Natural killer cell treated with Interleukin-12 subunit alpha and Interleukin-12 subunit beta and Interleukin-15 and Interleukin-18, amount 100 ng/mL, for 72 hours (primary cell): ENCODE results near the gene IL11RA. TPM values are rescaled to one million over a fixed set of nuclear protein-coding genes. Genes with fewer than 3 reads are reported as not detected.

Source experiments
- ATAC-seq, 2 donors: fragments of 150-1000 bp; cut with Tn5 transposase in 1 of 2; sonication (Bioruptor Pico), chemical (Tn5 transposase) in 1 of 2; 2 replicates each; pipeline ENCODE4 v1.10.0; 2021
- DNase-seq: peaks from one replicate; pipeline ENCODE4 v3.0.0; 2022; ENCODE audit warnings: low spot score
- H3K27ac Mint-ChIP-seq, 2 donors: 1 replicate in 1 of 2; 2 replicates in 1 of 2; pipeline ENCODE4 v1.8.0; 2022; ENCODE audit warnings: mixed read lengths in 2 of 2, mild to moderate bottlenecking in 1 of 2, moderate library complexity in 1 of 2
- H3K27me3 Mint-ChIP-seq, 2 donors: 1 replicate in 1 of 2; 2 replicates in 1 of 2; pipeline ENCODE4 v1.8.0; 2022; ENCODE audit warnings: mixed read lengths in 2 of 2
- H3K36me3 Mint-ChIP-seq: one replicate; pipeline ENCODE4 v1.8.0; 2022; ENCODE audit warnings: mixed read lengths
- H3K4me1 Mint-ChIP-seq, 2 donors: 1 replicate in 1 of 2; 2 replicates in 1 of 2; pipeline ENCODE4 v1.8.0; 2022; ENCODE audit warnings: low read depth in 2 of 2, mixed read lengths in 2 of 2, mild to moderate bottlenecking in 1 of 2
- H3K4me3 Mint-ChIP-seq: one replicate; pipeline ENCODE4 v1.8.0; 2022; ENCODE audit warnings: mixed read lengths
- H3K9me3 Mint-ChIP-seq: 2 replicates; pipeline ENCODE4 v1.8.0; 2022; ENCODE audit warnings: mixed read lengths
- total RNA-seq, 2 donors: library from RNA; stranded (reverse); gene quantifications; one replicate each; pipeline ENCODE4 v1.2.3, GENCODE V29; 2022

The IL11RA gene
- total RNA-seq, 2 donors from 2014 or later = 6.8 to 16.8 TPM

DNA sequence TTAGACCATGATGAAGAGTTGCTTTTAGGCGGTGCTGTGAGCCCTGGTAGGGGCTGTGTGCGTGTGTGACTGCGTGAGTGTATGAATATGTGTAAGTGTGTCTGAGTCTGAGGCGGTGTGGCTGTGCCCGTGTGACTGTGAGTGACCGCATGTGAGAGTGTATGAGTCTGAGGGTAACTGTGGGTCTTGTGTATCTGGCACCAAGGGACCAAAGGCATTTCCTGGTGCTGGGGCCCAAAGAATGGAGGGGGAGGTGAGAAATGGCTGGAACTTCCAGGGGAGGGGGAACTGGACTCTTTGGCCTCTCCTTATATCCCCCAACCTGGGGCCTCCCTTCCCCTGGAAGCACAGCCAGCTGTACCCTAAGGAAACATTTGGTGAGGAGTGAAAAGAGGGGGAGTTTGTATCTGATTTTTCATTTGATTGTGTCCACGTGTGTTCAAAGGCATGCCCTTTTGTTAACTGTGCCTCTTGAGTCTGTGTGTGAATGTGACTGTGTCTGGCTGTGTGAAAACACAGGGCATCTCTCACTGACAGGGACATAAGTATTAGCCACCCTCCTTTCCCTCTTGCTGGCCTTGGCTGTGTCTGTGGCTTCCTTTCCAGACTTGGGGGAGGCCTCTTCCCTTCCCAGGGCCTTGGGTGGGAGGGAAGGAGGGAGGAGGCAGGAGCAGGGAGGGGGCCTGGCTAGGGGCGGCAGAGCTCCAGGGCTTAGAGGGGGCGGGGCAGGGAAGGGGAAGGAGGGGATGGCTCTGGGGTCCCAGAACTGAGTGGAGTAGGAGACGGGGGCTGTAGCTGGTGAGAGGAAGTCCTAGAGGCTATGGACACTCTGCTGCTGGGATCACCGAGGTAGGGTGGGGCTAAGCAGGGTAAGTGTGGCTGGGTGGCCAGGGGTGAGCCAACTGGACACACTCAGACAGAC is 1.4 kb downstream of the IL11RA start:
- no peak overlapping the region for H3K4me3 Mint-ChIP-seq
- H3K27me3 Mint-ChIP-seq = no peaks in the 10 kb centered on the region
- peak overlapping the region in 1 of 2 donors; percentile 49 for H3K27ac Mint-ChIP-seq
- peaks cover 4% of the 10 kb centered on the region for H3K36me3 Mint-ChIP-seq
- H3K4me1 Mint-ChIP-seq = peaks cover 18 to 20% of the 10 kb centered on the region in 2 donors
- H3K9me3 Mint-ChIP-seq = no peaks in the 10 kb centered on the region
- DNase-seq = no peak
- ATAC-seq = peak in 1 of 2 donors; percentile 25

DNA sequence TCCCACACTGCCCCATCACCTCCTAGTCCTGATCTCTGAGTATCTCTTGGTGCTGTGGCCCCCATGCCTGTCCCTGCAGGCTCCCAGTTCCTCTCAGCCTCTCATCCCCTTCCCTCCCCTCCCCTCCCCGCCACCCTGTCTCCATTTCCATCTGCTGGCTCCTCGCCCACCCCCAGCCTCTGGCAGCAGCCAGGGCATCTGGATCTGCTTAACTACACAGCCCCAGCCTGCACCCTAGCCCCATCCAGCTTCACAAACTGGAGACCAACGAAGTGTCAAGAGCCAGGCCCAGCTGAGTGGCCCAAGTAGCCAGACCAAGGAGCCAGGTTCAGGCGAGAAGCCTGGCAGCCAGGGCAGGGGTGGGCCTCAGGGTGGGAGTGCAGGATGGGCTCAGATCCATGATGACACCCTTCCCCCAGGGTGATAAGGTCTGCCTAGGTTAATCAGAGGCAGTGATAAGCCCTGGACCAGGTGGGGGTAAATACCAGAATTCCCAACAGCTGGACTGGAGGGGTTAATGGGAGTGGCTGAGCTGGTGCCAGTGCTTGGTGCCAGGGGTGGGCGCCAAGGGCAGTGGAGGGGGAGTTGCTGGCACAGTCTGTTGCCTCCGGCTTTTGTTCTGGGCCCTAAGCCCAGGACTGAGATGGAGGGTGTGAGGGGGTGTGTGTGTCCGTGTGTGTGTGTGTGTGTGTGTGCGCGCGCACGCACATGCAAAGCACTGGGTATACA is 2.5 kb downstream of the IL11RA start:
- Mint-ChIP-seq H3K9me3 (no peaks in the 10 kb centered on the region), H3K27ac (peak overlapping the region in 1 of 2 donors; percentile 15), H3K27me3 (no peaks in the 10 kb centered on the region), H3K36me3 (no peaks in the 10 kb centered on the region), H3K4me1 (peaks cover 15% of the 10 kb centered on the region in 2 donors), H3K4me3 (no peak overlapping the region)
- ATAC-seq = no peak
- no peak for DNase-seq

DNA sequence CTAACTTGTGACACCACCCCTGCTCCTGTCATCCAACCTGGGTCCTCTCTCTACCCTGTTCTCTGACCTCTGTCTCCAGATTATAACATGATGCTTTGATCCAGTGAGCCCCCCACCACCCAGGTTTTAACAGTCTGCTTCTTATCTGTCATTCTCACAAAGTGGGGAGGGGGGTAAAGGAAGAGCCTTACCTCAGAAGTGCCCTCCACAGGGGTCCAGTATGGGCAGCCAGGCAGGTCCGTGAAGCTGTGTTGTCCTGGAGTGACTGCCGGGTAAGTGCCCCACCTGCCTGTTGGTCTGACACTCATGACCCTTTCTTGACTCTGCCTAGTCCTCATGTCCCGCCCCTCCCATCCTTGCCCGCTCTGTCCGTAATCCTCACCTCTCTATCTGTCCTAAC is 3.4 kb downstream of the IL11RA start:
- Mint-ChIP-seq H3K4me1 (peaks cover 15% of the 10 kb centered on the region in 2 donors), H3K27ac (no peak overlapping the region), H3K36me3 (no peaks in the 10 kb centered on the region), H3K4me3 (no peak overlapping the region), H3K9me3 (no peaks in the 10 kb centered on the region), H3K27me3 (no peaks in the 10 kb centered on the region)
- ATAC-seq = no peak
- DNase-seq = no peak

DNA sequence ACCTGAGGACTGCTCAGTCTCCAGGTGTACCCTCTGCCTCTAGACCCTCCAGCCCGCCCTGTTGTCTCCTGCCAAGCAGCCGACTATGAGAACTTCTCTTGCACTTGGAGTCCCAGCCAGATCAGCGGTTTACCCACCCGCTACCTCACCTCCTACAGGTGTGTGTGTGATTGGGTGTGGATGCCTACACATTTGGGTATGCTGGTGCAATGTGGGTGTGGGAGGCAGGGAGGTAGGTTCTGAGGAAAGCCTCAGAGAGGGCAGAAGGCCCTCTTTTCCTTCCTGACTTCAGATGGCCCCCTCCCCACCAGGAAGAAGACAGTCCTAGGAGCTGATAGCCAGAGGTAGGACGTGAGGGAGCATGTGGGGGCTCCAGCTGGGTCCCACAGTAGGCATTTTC is 5.0 kb downstream of the IL11RA start:
- DNase-seq (no peak), ATAC-seq (no peak)
- H3K4me3 Mint-ChIP-seq = no peak overlapping the region
- no peaks in the 10 kb centered on the region for H3K36me3 Mint-ChIP-seq
- no peak overlapping the region for H3K27ac Mint-ChIP-seq
- no peaks in the 10 kb centered on the region for H3K9me3 Mint-ChIP-seq
- peaks cover 15% of the 10 kb centered on the region in 2 donors for H3K4me1 Mint-ChIP-seq
- no peaks in the 10 kb centered on the region for H3K27me3 Mint-ChIP-seq

DNA sequence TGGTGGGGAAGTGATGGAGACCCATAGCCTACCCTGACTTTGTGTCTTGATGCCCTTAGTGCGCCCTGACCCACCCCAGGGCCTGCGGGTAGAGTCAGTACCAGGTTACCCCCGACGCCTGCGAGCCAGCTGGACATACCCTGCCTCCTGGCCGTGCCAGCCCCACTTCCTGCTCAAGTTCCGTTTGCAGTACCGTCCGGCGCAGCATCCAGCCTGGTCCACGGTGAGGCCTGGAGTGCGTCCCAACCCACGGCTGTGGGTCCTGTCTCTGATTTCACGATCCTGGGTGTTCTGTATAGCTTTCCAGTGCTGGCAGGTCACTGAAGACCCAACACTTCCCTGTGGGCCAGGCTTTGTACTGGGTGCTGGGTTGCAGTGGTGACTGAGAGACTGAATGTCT is 6.5 kb downstream of the IL11RA start:
- Mint-ChIP-seq H3K36me3 (no peaks in the 10 kb centered on the region), H3K9me3 (no peaks in the 10 kb centered on the region), H3K27ac (no peak overlapping the region), H3K4me1 (peaks cover 3 to 7% of the 10 kb centered on the region in 2 donors), H3K4me3 (no peak overlapping the region), H3K27me3 (no peaks in the 10 kb centered on the region)
- ATAC-seq (no peak), DNase-seq (no peak)

DNA sequence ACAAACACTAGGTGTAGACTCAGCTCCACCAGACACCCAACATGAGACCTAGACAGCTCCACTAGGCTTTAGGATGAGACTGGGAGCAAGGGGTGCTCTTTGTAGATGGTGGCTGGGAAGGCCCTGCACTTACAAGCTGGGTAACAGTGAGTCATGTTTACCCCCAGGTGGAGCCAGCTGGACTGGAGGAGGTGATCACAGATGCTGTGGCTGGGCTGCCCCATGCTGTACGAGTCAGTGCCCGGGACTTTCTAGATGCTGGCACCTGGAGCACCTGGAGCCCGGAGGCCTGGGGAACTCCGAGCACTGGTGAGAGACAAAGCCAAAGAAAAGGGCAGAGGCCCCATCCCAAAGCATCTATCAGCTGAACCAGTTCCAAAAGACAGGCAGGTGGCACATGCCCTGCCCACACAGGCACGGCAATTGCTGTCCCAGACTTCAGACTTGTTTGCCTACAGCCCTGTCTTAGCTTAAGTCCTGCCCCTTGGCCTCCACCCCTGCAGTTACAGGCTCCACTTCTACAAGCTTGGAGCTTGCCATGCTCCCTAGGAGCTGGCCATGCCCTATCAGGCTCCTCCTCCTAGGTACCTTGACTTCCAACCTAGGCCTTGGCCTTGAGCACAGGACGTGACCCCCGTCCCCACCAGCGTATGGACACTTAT is 7.7 kb downstream of the IL11RA start:
- H3K27me3 Mint-ChIP-seq = no peaks in the 10 kb centered on the region
- no peaks in the 10 kb centered on the region for H3K9me3 Mint-ChIP-seq
- no peak overlapping the region for H3K4me3 Mint-ChIP-seq
- no peak for ATAC-seq
- H3K36me3 Mint-ChIP-seq = no peaks in the 10 kb centered on the region
- H3K27ac Mint-ChIP-seq = no peak overlapping the region
- DNase-seq = no peak
- peaks cover 12 to 15% of the 10 kb centered on the region in 2 donors for H3K4me1 Mint-ChIP-seq

DNA sequence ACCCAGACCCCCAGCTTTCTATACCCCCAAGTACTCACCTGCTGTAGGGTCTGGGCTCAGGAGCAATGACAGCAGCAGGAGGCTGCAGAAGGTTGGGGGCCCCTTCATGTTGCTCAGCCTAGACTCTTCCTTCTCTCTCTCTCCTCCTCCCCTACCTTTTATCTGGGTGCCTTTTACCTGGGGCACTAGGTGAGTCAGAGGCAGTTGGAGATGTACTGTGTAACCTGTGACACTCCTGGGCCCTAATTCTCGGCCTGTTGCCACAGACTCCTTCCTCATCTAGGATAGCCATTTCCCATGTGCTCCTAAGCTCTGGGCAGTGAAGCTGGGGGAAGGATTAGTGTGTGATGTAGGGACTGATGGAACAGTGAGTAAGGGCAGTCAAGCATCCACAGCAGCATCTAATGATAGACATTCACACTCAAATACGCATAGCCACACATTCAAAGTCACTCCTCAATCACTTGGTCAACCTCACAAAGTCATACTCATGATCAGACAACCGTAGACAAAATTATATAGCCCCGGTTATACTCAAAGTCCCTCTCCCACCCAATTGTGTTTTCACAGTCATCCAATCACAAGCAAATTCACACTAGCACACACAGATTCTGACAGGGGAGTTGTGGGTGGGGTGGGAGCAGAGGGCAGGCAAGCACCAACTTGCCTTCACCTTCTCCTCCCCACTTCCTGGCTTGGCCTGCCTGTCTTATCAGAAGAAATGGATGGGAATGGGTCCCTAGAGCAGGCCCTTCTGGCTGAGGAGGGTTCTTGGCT is 10.7 kb downstream of the IL11RA start, which contains the start of gene CCL27:
Gene CCL27, minus strand, starts transcription at position 132 of the 777 bp plus-strand sequence. Its CDS starts 24 bp downstream, at position 108.
- Mint-ChIP-seq H3K27ac (peak within 1 kb of the TSS in 1 of 2 donors; percentile 79), H3K36me3 (no peaks in the 10 kb centered on the region), H3K4me1 (peaks cover 18 to 23% of the 10 kb centered on the region in 2 donors), H3K27me3 (no peaks in the 10 kb centered on the region), H3K4me3 (no peak within 1 kb of the TSS), H3K9me3 (no peaks in the 10 kb centered on the region)
- no peak for ATAC-seq
- no peak for DNase-seq

DNA sequence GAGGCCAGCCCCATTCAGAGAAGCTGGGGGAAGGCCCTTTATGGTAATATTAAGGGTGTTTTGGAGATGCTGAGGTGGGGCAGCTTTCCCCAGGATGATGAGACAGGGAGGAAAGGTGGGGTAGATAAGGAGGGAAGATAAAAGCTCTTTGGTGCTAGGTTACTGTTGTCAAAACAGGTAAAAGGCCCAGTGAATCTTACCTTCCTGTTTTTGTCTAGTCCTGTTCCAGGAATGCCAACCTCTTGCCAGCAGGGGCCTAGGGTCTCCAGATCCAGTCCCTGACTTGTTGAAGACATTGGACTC is 11.3 kb downstream of the IL11RA start:
- H3K4me3 Mint-ChIP-seq = no peak overlapping the region
- peak overlapping the region in 1 of 2 donors; percentile 79 for H3K27ac Mint-ChIP-seq
- no peaks in the 10 kb centered on the region for H3K36me3 Mint-ChIP-seq
- no peaks in the 10 kb centered on the region for H3K9me3 Mint-ChIP-seq
- peaks cover 18 to 23% of the 10 kb centered on the region in 2 donors for H3K4me1 Mint-ChIP-seq
- no peak for ATAC-seq
- H3K27me3 Mint-ChIP-seq = no peaks in the 10 kb centered on the region
- DNase-seq = no peak

DNA sequence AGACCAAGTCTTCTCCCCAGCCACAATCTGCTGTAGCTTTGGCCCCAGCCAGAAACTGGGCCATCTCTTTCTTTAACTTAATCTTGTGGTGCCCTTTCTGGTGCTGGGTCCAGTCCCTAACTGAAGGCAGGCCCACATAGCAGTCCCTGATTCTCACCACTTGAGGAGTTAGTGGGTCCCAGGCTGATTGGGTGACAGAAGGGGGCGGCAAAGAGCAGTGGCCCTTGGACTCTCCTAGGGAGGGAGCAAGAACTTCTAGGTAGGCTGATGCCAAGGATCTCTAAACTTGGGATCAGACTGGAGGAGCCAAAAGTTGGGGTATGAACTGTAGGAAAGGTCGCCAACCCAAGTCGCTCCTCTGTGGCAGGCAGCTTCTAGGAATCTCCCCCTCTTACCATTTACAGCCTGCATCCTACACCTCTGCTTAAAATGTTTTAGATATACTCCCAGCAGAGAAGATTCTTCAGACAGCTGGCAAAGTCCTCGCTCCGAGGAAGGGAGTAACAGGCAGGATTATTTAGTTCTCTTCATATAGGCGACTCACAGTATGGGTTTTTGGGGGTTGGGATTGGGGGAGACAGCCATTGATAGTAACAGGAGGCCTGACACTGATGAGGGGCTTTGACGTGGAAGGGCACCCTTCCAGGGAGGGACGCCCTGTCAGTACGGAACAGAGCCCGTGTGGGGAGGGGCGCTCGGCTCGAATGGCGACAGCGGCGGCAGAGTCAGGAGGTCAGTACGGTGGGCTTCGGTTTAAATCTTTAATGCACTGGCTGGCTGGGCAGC is 12.5 kb downstream of the IL11RA start:
- H3K4me1 Mint-ChIP-seq = peaks cover 18 to 23% of the 10 kb centered on the region in 2 donors
- peak in 1 of 2 donors; percentile 53 for ATAC-seq

DNA sequence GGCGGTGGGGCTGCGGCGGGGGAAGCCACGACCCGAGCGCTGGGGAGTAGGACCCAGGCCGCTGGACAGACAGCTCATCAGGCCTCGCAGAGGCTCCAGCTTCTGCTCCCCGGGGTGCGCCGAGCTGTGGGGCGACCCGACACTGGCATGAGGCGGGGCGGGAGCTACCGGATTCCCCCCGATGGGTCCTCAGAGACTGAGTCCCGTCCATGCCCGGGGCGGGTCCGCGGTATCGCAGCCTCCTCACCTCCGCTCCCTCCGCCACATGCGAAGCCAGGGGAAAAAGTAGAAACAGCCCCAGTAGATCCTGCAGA is 13.0 kb downstream of the IL11RA start:
- DNase-seq (no peak), ATAC-seq (no peak)
- H3K27ac Mint-ChIP-seq = peak overlapping the region; percentile 14 to 85
- no peaks in the 10 kb centered on the region for H3K36me3 Mint-ChIP-seq
- H3K4me3 Mint-ChIP-seq = peak overlapping the region; percentile 88
- H3K27me3 Mint-ChIP-seq = no peaks in the 10 kb centered on the region
- no peaks in the 10 kb centered on the region for H3K9me3 Mint-ChIP-seq
- peaks cover 18 to 23% of the 10 kb centered on the region in 2 donors for H3K4me1 Mint-ChIP-seq

More for the DNA sequence above, 12.5 kb downstream of the IL11RA start:
- Mint-ChIP-seq H3K4me3 (peak overlapping the region; percentile 88), H3K27ac (peak overlapping the region; percentile 14 to 79), H3K9me3 (no peaks in the 10 kb centered on the region), H3K36me3 (no peaks in the 10 kb centered on the region), H3K27me3 (no peaks in the 10 kb centered on the region)
- peak; percentile 82 for DNase-seq

DNA sequence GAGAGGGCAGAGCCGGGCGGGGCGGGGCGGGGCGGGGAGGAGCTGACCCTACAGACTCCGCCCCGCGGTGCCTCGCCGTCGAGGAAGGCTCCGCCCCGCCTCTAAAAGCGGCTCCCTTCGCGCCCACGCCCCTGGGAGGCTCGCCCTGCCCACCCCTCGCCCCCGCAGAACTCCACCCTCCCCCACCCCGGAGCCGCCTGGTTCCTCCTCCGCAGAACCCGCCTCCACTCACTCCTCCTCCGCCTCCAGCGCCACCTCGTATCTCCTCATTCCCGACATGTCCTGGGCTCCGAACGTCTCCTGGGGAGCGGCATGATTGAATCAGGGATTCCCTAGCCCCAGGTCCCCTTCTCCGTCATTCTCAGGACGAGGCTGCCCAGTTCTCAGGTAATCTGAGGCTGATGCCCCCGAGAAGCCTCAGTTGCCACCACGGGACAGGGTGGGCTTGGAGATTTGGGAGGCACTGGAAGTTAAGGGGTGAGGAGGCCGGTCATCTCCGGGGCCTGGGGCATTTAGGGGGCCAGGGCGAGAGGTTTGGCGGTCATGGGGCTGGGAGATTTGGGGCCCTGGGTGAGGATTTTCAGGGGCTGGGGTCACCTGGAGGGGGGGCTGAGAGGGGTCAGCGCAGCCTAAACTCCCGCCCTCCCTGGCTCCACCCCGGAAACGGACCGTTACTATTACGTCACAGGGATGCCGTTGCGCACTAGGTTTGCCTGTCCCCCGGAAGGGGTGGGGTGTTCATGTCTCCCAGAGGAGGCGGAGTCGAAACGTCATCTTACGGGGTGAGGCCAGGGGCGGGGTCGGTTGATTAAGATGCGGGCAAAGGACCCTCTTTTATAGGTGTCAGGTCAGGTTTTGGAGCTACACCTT is 13.6 kb downstream of the IL11RA start:
- peak; percentile 91 to 93 for ATAC-seq
- Mint-ChIP-seq H3K4me3 (peak overlapping the region; percentile 88), H3K36me3 (no peaks in the 10 kb centered on the region), H3K9me3 (no peaks in the 10 kb centered on the region), H3K4me1 (peaks cover 18 to 23% of the 10 kb centered on the region in 2 donors), H3K27ac (peak overlapping the region; percentile 76 to 85), H3K27me3 (no peaks in the 10 kb centered on the region)
- DNase-seq = peak; percentile 93
